Stimulated activated CD4-positive, alpha-beta T cell treated with anti-CD3 and anti-CD28 coated beads, Interleukin-15, amount 100 ng/mL, for 1 hour (primary cell): Measurements from ENCODE around the gene TMEM242.

Experiments
- DNase-seq, 2 donors: peaks; one replicate each; pipeline ENCODE4 v3.0.0-alpha.2; 2020; ENCODE audit warnings: low read depth in 1 of 2, low spot score in 1 of 2

The TMEM242 gene

DNA sequence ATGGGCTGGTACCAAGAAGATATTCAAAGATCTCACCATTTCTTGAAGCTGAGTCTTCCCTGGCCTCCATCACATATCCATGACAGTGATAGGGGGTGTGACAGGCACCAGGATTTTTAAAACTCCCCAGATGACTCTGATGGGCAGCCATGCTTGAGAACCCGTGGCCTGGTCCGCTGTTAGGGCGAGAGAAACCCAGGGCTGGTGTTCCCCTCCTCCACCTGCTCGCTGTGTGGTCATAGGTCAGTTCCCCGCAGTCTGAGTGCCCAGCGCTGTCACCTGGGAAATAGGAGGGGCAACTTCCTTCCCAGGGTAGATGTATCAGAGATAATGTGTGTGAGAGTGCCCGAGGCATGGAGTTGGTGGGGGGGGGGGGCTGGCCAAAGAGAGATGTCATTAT, 50.9 kb downstream of the TMEM242 start:
- no peak for DNase-seq

DNA sequence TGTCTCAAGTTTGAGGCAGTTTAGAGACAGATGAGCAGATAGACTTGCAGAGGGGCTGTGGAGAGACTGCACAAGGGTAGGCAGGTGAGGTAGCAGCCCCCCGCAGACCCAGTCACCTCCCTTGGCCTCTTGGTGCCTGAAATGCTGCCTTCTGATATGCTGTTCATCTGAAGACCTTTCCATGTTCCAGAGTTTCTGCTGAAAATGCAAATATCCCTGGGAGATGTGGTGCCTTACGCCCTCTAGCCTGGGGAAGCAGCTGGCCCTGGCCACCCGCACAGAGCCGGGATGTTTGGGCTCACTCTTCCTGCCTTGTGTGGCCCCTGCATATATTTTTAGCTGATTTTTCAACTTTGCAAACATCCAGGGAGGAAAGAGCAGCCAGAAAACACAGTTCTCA, 51.4 kb downstream of the TMEM242 start:
- DNase-seq: no peak

DNA sequence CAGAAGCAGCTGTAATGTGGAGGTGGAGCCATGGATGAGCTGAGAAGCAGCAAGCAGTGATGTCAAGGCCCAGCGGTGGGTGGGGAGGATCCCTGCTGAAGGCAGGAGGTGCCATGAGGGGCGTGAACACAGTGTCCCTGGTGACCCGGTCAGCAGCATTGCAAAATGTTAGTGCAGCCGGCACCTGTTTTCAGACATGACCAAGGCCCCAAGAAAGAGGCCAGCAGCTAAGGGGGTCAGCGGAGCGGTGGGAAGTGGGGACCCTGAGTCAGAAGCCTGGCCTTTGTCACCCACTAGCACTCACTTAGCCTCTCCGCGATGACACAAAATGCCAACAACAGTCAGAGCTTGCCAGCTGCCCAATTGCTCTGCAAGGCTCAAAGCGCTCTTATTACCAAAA, 51.9 kb downstream of the TMEM242 start:
- DNase-seq: no peak

DNA sequence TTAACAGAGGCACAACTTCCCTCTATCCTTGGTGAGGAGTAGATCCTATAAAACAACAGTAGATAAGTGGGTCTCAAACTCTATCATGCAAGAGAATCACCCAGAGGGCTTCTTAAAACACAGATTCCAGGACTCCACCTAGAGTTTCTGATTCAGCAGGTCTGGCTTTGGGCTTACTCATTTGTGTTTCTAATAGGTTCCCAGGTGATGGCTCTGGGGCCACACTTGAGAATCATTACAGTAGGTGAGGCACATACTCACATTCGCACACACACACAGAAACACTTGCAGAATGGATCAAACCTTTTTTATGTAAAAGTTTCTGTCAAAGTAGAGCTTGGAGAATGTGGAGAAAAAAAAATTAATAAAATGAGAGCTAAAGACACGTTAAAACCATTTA, 52.4 kb downstream of the TMEM242 start:
- DNase-seq: no peak

DNA sequence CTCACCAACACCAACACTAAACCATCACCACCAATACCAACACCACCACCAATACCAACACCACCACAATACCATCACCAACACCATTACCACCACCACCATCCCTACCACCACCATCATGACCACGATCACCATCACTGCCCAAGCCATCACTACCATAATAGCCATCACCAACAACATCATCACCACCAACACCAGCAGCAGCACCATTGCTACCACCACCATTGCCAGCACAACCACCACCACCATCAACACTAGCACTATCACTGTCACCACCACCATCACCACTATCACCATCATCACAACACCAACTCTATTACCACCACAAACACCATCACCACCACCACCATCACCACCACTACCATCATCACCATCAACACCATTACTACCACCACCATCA, 53.0 kb downstream of the TMEM242 start:
- DNase-seq: no peak

DNA sequence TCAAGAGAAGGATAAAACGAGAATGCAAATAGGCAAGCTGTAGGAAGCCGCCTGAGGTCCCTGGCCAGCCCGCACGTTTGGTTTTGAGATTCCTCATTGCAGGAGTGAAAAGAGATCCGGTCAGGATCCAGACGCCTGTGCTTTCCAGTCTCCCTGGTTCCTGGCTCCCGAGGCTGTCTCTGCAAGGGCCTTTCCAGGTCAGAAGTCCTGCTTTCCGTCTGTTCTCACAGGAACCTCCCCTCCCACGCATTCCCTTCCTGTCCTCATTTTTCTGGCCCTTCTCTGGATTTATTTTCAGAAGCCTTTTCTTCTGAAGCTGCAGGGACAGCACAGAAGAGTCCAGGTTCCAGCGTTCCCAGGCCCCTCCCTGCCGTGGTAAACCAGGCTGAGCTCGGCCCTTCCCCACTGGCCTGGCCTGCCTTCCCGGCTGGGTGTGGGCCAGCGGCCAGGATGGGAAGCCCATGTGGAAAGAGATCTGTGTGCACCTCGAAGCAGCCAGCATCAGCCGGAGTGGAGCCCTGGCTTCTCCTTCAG, 54.0 kb downstream of the TMEM242 start:
- no peak for DNase-seq

DNA sequence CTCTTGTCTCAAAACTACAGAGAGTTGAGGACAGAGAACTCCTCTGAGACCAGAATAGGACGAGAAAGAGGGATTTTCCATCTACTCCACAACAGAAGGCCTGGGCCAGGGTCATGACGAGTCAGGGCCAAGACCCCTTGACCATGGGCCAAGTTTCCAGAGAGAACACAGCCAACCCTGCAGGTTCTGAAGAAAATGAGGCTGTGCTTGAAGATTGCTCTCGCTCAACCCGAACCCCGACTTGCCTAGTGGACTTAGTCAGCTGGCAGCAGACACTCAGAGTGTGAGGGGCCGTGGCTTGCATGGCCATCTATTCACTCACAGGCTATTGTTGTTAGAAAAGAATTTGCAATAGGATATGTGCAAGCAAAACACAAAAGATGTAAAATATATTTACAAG, 54.5 kb downstream of the TMEM242 start:
- DNase-seq: no peak

DNA sequence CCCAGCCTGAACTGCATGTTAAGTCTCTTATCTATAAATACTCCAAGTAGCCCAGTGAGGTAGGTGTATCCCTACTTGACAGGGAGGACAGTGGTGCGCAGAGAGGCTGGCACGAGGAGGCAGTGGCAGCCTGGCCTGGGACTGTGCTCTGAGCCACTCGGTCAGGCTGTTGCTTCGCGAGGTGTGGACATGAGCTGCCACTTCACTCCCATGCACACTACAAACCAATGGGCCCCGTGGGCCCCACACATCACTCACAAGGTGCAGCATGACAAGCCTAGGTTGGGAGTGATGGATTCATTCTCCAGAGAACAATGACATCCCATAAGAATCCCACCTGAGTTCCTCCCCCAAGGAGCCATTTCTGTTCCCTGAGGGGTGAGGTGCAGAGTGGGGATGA, 54.9 kb downstream of the TMEM242 start:
- no peak for DNase-seq

DNA sequence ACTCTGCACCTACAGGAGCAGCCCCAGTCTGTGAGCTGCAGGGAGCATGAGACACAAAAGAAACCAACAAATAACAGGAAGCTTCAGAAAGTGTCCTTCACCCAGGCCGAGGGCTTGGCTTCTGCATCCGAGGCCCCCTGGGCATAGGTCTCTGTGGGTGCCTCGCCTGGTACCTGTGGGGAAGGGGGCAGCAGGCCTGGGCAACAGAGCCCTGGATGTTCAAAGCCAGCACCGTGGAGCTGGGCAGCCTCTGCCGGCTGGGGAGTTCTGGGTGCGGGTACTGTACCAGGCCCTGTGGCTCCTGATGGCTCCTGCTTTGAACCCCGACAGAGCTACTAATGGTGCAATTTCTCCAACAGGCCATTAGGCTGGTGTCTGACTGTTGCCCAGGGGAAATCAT, 55.7 kb downstream of the TMEM242 start:
- no peak for DNase-seq

DNA sequence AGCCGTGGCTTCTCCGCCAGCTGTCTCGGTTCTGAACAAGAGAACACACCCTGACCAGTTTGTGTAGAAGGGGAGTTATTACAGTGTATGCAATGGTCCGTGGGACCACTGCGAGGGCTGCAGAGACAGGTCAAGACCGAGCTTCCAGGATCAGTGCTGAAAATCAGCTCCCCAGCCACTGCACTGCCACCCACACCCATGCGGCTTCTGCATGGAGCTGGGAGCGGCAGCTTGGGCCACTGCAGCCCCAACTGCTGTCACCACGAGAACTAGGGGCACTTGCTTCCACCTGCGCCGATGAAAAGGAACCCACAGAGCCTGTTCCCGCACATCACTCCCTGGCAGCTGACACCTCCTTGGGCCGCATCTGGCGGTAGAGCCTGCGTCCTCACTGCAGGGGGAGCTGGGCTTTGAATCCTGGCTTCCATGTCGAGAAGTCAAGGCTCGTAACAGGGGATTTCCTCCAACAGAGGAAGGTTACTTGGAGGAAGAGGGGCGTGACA, 56.2 kb downstream of the TMEM242 start:
- DNase-seq: no peak

DNA sequence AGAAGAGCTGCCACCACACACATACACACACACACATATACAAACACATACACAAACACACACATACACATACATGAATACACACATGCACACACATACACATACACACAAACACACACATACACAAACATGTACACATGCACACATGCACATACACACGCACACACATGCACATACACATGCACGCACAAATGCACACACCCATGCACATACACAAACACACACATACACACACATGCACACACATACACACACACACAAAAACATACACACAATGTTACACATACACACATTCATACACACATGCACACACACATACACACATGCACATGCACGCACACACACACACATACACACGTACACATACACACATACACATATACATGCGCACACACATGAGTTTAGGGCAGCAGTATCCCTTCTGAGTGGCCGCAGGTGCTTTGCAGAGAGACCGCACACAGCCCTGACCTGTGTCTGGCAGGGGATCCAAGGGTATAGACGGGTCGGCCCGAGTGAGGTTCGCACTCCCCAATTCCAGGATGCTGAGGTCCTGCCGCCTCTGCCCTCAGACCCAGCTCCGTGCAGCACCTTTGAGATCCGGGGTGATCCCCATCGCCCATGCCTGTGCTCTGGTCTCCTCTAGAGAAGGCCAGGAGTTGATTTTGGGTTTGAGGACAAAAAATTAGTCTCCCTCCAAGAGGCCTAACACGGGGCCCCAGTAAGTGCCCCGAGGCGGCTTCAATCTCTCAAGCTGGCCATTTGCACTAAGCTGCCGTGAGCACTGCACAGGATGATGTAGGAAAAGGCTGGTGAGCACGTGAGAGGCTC, 56.8 kb downstream of the TMEM242 start:
- DNase-seq: no peak

DNA sequence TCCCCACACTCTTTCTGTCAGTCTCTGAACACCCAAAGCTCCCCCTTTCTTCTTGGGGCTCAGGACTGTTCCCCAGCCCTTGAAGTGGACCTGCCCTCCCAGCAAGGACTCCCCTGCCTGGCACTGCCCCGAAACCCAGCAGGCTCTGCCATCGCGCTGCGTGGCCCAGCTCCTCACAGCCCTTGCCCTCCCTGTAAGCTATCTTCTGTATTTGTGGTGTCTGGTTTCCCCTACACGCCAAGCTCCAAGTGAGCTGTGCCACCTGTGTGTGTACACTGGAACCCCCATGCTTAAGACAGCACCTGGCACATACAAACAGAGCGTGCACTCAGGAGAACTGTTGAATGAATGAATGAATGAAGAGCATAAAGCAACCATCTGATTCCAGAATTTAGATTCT, 57.7 kb downstream of the TMEM242 start:
- DNase-seq: no peak

DNA sequence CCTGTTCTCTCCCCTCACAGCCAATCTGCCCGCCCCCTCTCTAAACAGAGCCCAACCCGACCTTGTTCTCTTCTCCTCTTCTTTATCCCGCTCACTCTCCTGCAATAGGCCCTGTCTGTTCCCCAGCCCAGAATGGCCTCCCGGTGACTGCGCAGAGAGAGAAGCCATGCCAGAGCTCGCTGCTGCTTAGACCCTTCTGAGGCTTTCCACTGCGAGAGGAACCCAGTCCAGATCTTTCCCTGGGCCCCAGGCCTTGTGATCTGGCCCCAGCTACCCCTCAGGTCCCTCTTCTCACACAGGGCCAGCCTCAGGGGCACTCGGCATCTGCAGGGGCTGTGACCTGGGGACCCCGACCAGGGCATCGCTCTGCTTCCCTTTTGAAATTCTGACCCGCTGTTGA, 58.1 kb downstream of the TMEM242 start:
- DNase-seq: no peak

DNA sequence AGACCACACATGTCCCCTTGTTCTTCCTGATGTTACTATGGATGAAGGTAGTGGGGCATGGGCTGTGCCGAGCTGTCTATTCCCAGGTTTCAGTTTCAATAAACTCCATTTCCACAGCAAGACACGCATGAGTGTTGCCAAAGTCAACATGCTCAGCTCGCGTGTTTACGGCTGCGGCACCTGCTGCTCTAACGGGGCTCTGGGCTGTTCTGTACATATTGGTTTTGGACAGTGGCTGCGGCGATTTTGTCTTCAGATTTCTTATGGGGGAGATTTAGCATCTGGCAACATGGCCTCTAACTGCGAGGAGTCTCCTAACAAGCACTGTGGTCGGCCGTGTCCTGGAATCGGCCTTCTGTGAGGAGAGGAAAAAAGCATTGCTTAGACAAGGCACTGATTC, 58.6 kb downstream of the TMEM242 start:
- DNase-seq: no peak

DNA sequence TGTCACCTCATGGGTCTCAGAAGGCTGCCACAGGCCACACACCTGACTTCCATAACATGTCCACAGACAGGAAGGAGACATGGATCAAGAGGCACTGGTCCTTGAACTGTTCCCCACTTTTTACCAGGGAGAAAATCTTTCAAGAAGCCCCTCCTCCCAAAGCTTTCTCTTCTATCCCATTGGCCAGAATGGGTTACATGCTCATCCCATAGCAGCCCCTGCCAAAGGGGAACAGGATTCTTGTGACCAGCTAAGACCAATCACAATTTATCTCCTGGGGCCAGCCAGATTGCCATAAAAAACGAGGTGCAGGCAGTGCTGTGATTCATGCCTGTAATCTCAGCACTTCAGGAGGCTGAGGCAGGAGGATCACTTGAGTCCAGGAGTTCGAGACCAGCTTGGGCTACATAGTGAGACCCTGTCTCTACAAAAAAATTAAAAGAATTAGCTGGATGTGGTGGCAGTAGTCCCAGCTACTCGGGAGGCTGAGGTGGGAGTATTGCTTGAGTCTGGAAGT, 59.4 kb downstream of the TMEM242 start:
- DNase-seq: no peak

DNA sequence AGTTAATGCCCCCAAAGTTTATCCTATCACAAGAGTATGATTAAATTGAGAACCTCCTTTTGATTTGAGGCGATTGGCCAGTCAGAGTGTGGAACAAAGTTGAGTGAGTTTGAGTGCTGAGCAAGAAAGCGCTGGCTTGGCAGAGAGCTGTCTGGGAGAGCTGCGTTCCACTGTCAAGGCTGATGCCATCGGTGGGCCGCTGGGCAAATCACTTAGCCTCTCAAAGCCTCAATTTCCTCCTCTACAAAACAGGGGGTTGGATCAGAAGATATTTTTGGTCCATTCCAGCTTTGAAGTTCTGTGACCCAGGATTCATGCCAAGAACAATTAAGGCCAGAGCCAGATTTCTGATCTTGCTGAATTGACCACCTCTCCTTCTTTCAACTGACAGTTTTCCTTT, 60.2 kb downstream of the TMEM242 start:
- DNase-seq: no peak

DNA sequence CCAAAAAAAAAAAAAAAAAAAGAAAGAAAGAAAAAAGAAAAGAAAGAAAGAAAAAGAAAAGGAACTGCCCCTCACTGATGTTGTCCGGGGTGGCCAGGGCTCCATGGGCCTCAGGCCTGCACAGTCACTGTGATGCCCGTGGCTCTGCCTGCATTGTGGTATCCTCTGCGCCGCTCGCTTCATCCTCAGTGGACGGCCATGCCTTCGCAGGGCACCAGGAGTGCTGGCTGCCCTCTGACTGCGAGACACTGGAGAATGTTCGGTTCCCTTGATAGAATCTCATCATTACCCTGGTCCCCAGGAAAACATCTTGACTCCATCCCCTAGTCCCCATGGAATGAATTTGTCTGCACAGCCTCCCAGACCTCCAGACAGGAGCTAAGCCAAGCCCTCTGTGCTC, 61.7 kb downstream of the TMEM242 start:
- no peak for DNase-seq

DNA sequence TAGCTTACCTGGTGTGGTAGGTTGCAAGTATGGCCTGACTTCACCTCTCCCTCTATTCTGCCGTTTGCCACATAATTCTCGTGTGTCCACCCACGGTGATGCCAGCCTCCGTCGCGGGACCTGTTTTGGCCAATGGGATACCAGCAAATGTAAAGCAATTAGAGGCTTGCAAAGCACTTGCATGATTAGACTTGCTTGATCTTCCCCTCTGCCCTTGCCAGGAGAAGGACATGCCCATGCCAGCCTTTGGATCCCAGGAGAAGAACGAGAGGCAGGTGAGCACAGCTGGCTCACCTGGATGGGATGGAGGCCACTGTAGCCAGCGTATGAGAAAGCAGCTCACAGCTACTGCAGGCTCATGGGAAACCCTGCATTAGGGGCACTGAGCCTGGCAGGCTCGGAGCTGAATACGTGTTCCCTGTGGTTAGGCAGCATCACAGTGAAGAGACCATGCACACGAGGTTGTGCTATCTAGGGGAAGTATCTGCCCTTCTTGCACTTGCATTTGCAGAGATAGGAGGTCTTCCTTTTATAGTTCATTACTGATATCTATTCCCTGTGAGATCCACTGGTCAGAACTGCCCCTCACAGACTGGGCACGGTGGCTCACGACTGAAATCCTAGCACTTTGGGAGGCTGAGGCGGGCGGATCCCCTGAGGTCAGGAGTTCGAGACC, 62.4 kb downstream of the TMEM242 start:
- no peak for DNase-seq

DNA sequence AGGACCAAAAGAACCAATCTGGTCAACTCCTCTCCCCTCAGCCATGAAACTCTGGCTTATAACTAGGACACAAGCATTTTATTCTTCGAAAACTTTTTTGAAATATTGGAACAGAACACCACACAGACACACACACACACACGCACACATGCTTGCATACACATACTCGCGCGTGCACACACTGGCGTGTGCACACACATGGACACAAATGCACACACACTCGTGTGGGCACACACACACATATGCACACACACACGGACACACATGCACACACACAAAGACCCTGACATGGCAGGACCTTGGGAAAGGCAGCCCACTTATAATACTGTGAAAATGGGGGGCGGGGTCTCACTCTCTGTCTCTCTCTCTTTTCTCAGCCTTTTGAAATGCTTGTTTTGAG, 63.9 kb downstream of the TMEM242 start:
- no peak for DNase-seq

DNA sequence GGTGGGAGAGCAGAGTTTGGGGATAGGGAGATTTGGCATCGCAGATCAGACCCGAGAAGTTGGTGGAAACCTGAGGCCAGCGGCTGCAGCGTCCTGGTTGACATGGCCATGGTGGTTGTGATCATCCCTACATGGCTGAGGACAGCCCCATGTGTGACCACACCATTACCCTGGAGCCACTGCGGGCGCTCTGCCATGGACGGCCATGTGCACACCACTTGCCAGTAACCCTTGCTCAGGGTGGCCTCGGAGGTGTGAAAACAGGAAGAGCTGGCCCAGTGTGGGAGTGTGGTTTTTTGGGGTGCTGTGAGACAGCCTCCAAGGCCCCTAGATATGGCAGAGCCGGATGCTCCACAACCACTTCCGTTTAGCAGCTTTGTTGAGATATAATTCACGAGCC, 64.4 kb downstream of the TMEM242 start:
- DNase-seq: no peak

DNA sequence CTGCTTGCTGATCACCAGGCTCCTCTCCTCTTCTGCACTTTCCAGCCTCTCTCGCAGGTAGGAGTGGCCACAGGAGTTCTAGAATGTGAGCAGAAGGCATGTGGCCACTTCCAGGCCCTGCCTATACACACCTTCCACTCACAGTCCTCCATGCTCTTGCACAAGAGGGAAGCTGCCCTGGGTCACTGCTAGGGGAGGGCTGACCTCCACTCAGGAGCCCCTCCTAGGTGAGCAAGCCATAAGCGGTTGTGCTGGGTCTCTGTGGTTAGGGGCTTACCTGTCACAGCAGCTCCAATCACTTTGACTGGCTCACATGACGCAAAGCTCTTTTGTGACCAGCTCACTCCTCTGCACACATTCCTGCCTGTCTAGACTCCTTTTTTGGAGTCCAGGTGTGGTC, 68.2 kb downstream of the TMEM242 start:
- DNase-seq: no peak

DNA sequence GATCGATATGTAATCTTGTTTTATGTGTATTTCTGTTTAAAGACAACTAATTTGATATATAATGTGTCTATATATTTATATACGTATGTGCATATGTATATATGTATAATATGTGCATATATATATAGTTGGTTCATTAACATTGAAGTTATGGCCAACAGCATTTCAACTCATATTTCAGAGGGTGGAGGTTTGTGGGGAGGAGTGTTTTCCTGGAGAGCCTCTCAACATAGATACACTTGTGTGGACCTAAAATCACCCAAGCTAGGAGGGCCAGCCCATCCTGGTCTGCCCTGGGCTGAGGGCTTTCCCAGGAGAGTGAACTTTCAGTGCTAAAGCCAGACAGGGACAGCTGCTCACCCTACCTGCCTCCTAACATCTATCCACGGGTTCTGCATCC, 68.8 kb downstream of the TMEM242 start:
- no peak for DNase-seq
